Upper lobe of right lung (tissue), 1 donor: Measurements from ENCODE around the gene TEAD4. TPM values are rescaled to one million over a fixed set of nuclear protein-coding genes. Genes with fewer than 3 reads are reported as not detected.
A peak's percentile ranks its signal among the peaks of the same experiment; 100 is the strongest.

ENCODE experiments used
- ATAC-seq: fragments of 200-7000 bp; cut with Tn5 transposase; one replicate; pipeline ENCODE4 v1.9.1; 2020; ENCODE audit warnings: mild to moderate bottlenecking, moderate library complexity
- DNase-seq: peaks from one replicate; pipeline ENCODE4 v3.0.0-alpha.2; 2020
- H3K27ac ChIP-seq: fragments of 200-600 bp; one replicate; pipeline ENCODE4 v1.8.0; 2022
- H3K27me3 ChIP-seq: fragments of 200-600 bp; one replicate; pipeline ENCODE4 v1.8.0; 2022; ENCODE audit warnings: mild to moderate bottlenecking
- H3K36me3 ChIP-seq: fragments of 200-600 bp; one replicate; pipeline ENCODE4 v1.8.0; 2022
- H3K4me1 ChIP-seq: fragments of 200-600 bp; one replicate; pipeline ENCODE4 v1.8.0; 2022
- H3K4me3 ChIP-seq: fragments of 200-600 bp; one replicate; pipeline ENCODE4 v1.8.0; 2022; ENCODE audit warnings: mild to moderate bottlenecking
- H3K9me3 ChIP-seq: fragments of 200-600 bp; one replicate; pipeline ENCODE4 v1.8.0; 2022
- CTCF ChIP-seq: fragments of 200-600 bp; IDR thresholded peaks from one replicate; pipeline ENCODE4 v1.8.0; 2022; ENCODE audit warnings: antibody characterized with exemption
- intact Hi-C: fragments of 100-400 bp; cut with DNase I; formaldehyde crosslinking; loops from one replicate; pipeline ENCODE4 v1.11.0; 2022
- total RNA-seq: library from RNA; stranded (reverse); fragmentation: NEBNext Ultra II Directional; extraction: Animal tissue kit (Norgen Biotek cat#: 25700); gene quantifications from one replicate; pipeline ENCODE4 v1.2.1, GENCODE V29; 2021
- donor health status: DM: no; HTN: yes; CAD: no; lungs with severe emphysema.

Gene TEAD4
- total RNA-seq, 1 donor from 2014 or later: 42.5 TPM

- no peak overlapping the region for H3K4me3 ChIP-seq
- H3K27me3 ChIP-seq: no peaks in the 10 kb centered on the region
- no peak overlapping the region for H3K27ac ChIP-seq
- H3K4me1 ChIP-seq: peaks cover 6% of the 10 kb centered on the region
- DNase-seq (peak; percentile 77), ATAC-seq (peak; percentile 82)
- intact Hi-C loops: no loop called here
- H3K36me3 ChIP-seq: no peaks in the 10 kb centered on the region
- TF ChIP-seq CTCF: no peak
- H3K9me3 ChIP-seq: no peaks in the 10 kb centered on the region
Observed at GRCh38 chr12:3046441-3047200, 87.4 kb downstream of the TEAD4 start.

- ATAC-seq (no peak), DNase-seq (no peak)
- no peak overlapping the region for H3K4me3 ChIP-seq
- no peak for TF ChIP-seq CTCF
- no peaks in the 10 kb centered on the region for H3K9me3 ChIP-seq
- intact Hi-C loops: no loop called here
- no peaks in the 10 kb centered on the region for H3K36me3 ChIP-seq
- H3K27me3 ChIP-seq: no peaks in the 10 kb centered on the region
- no peak overlapping the region for H3K27ac ChIP-seq
- peaks cover 6% of the 10 kb centered on the region for H3K4me1 ChIP-seq
Observed at GRCh38 chr12:3047961-3048360, 88.8 kb downstream of the TEAD4 start.

- Histone ChIP-seq H3K4me1 (peaks cover 6% of the 10 kb centered on the region), H3K27ac (no peak overlapping the region), H3K27me3 (no peaks in the 10 kb centered on the region), H3K9me3 (no peaks in the 10 kb centered on the region), H3K36me3 (no peaks in the 10 kb centered on the region), H3K4me3 (no peak overlapping the region)
- TF ChIP-seq CTCF: no peak
- intact Hi-C loops: no loop called here
- DNase-seq (no peak), ATAC-seq (no peak)
Observed at GRCh38 chr12:3048540-3048939, 89.3 kb downstream of the TEAD4 start.

- Histone ChIP-seq H3K27ac (no peak overlapping the region), H3K27me3 (no peaks in the 10 kb centered on the region), H3K4me1 (peaks cover 6% of the 10 kb centered on the region), H3K36me3 (no peaks in the 10 kb centered on the region), H3K9me3 (no peaks in the 10 kb centered on the region), H3K4me3 (no peak overlapping the region)
- TF ChIP-seq CTCF: no peak
- DNase-seq: no peak
- no peak for ATAC-seq
- intact Hi-C loops: no loop called here
Observed at GRCh38 chr12:3049176-3049575, 90.0 kb downstream of the TEAD4 start.

- DNase-seq (no peak), ATAC-seq (no peak)
- Histone ChIP-seq H3K4me1 (peaks cover 6% of the 10 kb centered on the region), H3K36me3 (no peaks in the 10 kb centered on the region), H3K27me3 (no peaks in the 10 kb centered on the region), H3K27ac (no peak overlapping the region), H3K9me3 (no peaks in the 10 kb centered on the region), H3K4me3 (no peak overlapping the region)
- TF ChIP-seq CTCF: no peak
- intact Hi-C loops: no loop called here
Observed at GRCh38 chr12:3049611-3050249, 90.5 kb downstream of the TEAD4 start.
